Liver (tissue), 3 donors: ENCODE results near the gene AATF.

Source experiments
- ATF3 ChIP-seq: IDR thresholded peaks from 2 replicates; pipeline ENCODE4 v1.6.1; 2016; ENCODE audit warnings: antibody characterized with exemption
- EGR1 ChIP-seq, 2 donors: IDR thresholded peaks; 2 replicates each; pipeline ENCODE4 v1.6.1; 2016 to 2018; ENCODE audit warnings: antibody characterized with exemption in 2 of 2, low read depth in 2 of 2
- GABPA ChIP-seq, 2 donors: IDR thresholded peaks in 1 of 2; conservative IDR thresholded peaks in 1 of 2; 2 replicates each; pipeline ENCODE4 v1.6.1; 2016; ENCODE audit warnings: antibody characterized with exemption in 2 of 2, mild to moderate bottlenecking in 1 of 2, moderate library complexity in 1 of 2
- HNF4A ChIP-seq, 2 donors: conservative IDR thresholded peaks; 2 replicates each; pipeline ENCODE4 v1.6.1; 2016; ENCODE audit warnings: antibody characterized with exemption in 2 of 2, mild to moderate bottlenecking in 2 of 2
- NR2F2 ChIP-seq: IDR thresholded peaks from 2 replicates; pipeline ENCODE4 v1.6.1; 2016; ENCODE audit warnings: antibody characterized with exemption
- RAD21 ChIP-seq, 2 donors: IDR thresholded peaks; 2 replicates each; pipeline ENCODE4 v1.6.1; 2016; ENCODE audit warnings: antibody characterized with exemption in 2 of 2, mild to moderate bottlenecking in 2 of 2
- REST ChIP-seq: IDR thresholded peaks from 2 replicates; pipeline ENCODE4 v1.6.1; 2016; ENCODE audit warnings: antibody characterized with exemption, mild to moderate bottlenecking
- SP1 ChIP-seq: IDR thresholded peaks from 2 replicates; pipeline ENCODE4 v1.6.1; 2018; ENCODE audit warnings: antibody characterized with exemption, mild to moderate bottlenecking
- TAF1 ChIP-seq: conservative IDR thresholded peaks from 2 replicates; pipeline ENCODE4 v1.6.1; 2016; ENCODE audit warnings: antibody characterized with exemption, mild to moderate bottlenecking
- YY1 ChIP-seq: IDR thresholded peaks from 2 replicates; pipeline ENCODE4 v1.6.1; 2016; ENCODE audit warnings: antibody characterized with exemption, mild to moderate bottlenecking
- TF ChIP-seq, protein P1 (sequence below): fragments of 150-350 bp; IDR thresholded peaks from 2 replicates; pipeline ENCODE4 v1.5.1; 2017; ENCODE audit warnings: improper control_type of control experiment, low read depth, low read length; ENCODE audit not compliant: missing input control
- TF ChIP-seq, protein P2 (sequence below): IDR thresholded peaks from 2 replicates; pipeline ENCODE4 v1.6.1; 2016; ENCODE audit warnings: antibody characterized with exemption
- TF ChIP-seq, protein P3 (sequence below): IDR thresholded peaks from 2 replicates; pipeline ENCODE4 v1.6.1; 2016; ENCODE audit warnings: antibody characterized with exemption
- donor health status: healthy.
- donor health status: healthy.

DNA sequence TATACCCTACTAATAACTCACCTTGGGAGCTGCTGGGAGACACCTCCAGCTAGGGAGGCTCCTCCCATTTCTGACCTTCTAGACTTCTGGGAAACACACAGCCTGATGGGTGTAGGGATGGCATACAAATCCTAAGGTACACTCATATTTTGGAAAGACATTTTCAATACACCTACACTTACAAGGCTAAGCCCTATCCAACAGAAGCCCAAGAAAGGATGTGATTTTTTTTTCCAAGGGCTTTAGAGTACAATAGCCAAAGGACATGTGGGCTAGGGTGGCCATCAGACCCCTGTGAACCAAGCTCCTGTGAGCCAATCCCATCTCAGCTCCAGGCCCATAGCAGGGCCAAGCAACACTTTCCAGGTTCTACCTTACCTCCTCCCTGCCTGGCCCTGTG, 143.9 kb downstream of the AATF start:
- TF ChIP-seq TAF1 (no peak), HNF4A (conservative IDR thresholded peaks at IDR 0.05) (no peak), RAD21 (IDR thresholded peaks at IDR 0.05) (no peak), NR2F2 (no peak), EGR1 (IDR thresholded peaks at IDR 0.05; ENCODE audit: low read depth in 2 of 2) (no peak), REST (no peak), GABPA (IDR thresholded peaks at IDR 0.05 in 1 of 2, conservative IDR thresholded peaks at IDR 0.05 in 1 of 2) (no peak), ATF3 (no peak), SP1 (no peak), YY1 (no peak)
- TF ChIP-seq, protein P1, sequence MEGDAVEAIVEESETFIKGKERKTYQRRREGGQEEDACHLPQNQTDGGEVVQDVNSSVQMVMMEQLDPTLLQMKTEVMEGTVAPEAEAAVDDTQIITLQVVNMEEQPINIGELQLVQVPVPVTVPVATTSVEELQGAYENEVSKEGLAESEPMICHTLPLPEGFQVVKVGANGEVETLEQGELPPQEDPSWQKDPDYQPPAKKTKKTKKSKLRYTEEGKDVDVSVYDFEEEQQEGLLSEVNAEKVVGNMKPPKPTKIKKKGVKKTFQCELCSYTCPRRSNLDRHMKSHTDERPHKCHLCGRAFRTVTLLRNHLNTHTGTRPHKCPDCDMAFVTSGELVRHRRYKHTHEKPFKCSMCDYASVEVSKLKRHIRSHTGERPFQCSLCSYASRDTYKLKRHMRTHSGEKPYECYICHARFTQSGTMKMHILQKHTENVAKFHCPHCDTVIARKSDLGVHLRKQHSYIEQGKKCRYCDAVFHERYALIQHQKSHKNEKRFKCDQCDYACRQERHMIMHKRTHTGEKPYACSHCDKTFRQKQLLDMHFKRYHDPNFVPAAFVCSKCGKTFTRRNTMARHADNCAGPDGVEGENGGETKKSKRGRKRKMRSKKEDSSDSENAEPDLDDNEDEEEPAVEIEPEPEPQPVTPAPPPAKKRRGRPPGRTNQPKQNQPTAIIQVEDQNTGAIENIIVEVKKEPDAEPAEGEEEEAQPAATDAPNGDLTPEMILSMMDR, result no peak
- TF ChIP-seq, protein P2, sequence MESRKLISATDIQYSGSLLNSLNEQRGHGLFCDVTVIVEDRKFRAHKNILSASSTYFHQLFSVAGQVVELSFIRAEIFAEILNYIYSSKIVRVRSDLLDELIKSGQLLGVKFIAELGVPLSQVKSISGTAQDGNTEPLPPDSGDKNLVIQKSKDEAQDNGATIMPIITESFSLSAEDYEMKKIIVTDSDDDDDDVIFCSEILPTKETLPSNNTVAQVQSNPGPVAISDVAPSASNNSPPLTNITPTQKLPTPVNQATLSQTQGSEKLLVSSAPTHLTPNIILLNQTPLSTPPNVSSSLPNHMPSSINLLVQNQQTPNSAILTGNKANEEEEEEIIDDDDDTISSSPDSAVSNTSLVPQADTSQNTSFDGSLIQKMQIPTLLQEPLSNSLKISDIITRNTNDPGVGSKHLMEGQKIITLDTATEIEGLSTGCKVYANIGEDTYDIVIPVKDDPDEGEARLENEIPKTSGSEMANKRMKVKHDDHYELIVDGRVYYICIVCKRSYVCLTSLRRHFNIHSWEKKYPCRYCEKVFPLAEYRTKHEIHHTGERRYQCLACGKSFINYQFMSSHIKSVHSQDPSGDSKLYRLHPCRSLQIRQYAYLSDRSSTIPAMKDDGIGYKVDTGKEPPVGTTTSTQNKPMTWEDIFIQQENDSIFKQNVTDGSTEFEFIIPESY, result no peak
- TF ChIP-seq, protein P3, sequence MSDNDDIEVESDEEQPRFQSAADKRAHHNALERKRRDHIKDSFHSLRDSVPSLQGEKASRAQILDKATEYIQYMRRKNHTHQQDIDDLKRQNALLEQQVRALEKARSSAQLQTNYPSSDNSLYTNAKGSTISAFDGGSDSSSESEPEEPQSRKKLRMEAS, result no peak
